Suprapubic skin (tissue), 4 donors: ENCODE data around the gene HSD17B1. TPM values are rescaled to one million over a fixed set of nuclear protein-coding genes. Genes with fewer than 3 reads are reported as not detected.

ENCODE experiments used
- DNase-seq, 2 donors: peaks; one replicate each; pipeline ENCODE4 v3.0.0-alpha.2; 2019; ENCODE audit warnings: low spot score in 2 of 2
- H3K27ac ChIP-seq: fragments of 200-600 bp; sonication (generic); one replicate; pipeline ENCODE4 v1.5.1; 2019
- H3K27me3 ChIP-seq: fragments of 200-600 bp; sonication (generic); one replicate; pipeline ENCODE4 v1.5.1; 2019
- H3K36me3 ChIP-seq: fragments of 200-600 bp; sonication (generic); one replicate; pipeline ENCODE4 v1.5.1; 2019
- H3K4me1 ChIP-seq: fragments of 200-600 bp; sonication (generic); one replicate; pipeline ENCODE4 v1.5.1; 2019
- H3K4me3 ChIP-seq: fragments of 200-600 bp; sonication (generic); one replicate; pipeline ENCODE4 v1.5.1; 2019; ENCODE audit warnings: mild to moderate bottlenecking
- H3K9me3 ChIP-seq: fragments of 200-600 bp; sonication (generic); one replicate; pipeline ENCODE4 v1.5.1; 2019
- CTCF ChIP-seq, 2 donors: fragments of 200-600 bp in 1 of 2; fragments of 450-650 bp in 1 of 2; sonication (generic) in 1 of 2; IDR thresholded peaks; one replicate each; pipeline ENCODE4 v1.5.1; 2016 to 2019; ENCODE audit warnings: antibody characterized with exemption in 2 of 2, mild to moderate bottlenecking in 1 of 2, moderate library complexity in 1 of 2
- EP300 ChIP-seq: sonication (generic); formaldehyde crosslinking; IDR thresholded peaks from one replicate; pipeline ENCODE4 v1.6.1; 2017; ENCODE audit warnings: antibody characterized with exemption
- POLR2A ChIP-seq, 2 donors: fragments of 450-650 bp; IDR thresholded peaks; one replicate each; pipeline ENCODE4 v1.6.1; 2017; ENCODE audit warnings: antibody characterized with exemption in 2 of 2, mild to moderate bottlenecking in 2 of 2, moderate library complexity in 2 of 2
- POLR2AphosphoS5 ChIP-seq, 3 donors: sonication (generic); formaldehyde crosslinking; IDR thresholded peaks; one replicate each; pipeline ENCODE4 v1.6.1; 2017; ENCODE audit warnings: antibody characterized with exemption in 3 of 3
- WGBS: methylation state at CpG from one replicate; pipeline ENCODE4 v1.1.5; 2018; 5-methylcytosine and 5-hydroxymethylcytosine counted together
- total RNA-seq, 4 donors: library from RNA; depleted of rRNA; stranded (reverse); fragments of >200 nt; gene quantifications; one replicate each; pipeline ENCODE4 v1.1.0, GENCODE V29; 2016

The HSD17B1 gene
- total RNA-seq, 4 donors from 2014 or later = 1.2 to 8.8 (median 3.2) TPM

- no peak for TF ChIP-seq CTCF (IDR thresholded peaks at IDR 0.05)
- TF ChIP-seq POLR2AphosphoS5 (IDR thresholded peaks at IDR 0.05) = no peak
- TF ChIP-seq EP300 = no peak
- TF ChIP-seq POLR2A (IDR thresholded peaks at IDR 0.05) = no peak
- H3K36me3 ChIP-seq = peaks cover 44% of the 10 kb centered on the region
- H3K4me3 ChIP-seq = no peak overlapping the region
- WGBS = 88% methylated on average over 10 of the region's 16 CpGs
- H3K4me1 ChIP-seq = peaks cover 65% of the 10 kb centered on the region
- H3K27ac ChIP-seq = no peak overlapping the region
- H3K9me3 ChIP-seq = no peaks in the 10 kb centered on the region
- H3K27me3 ChIP-seq = no peaks in the 10 kb centered on the region
- DNase-seq = no peak
These were observed 12.9 kb downstream of the HSD17B1 start for GRCh38 chr17:42565523-42566214.

- H3K9me3 ChIP-seq = no peaks in the 10 kb centered on the region
- TF ChIP-seq POLR2AphosphoS5 (IDR thresholded peaks at IDR 0.05) = peak in 1 of 3 donors; percentile 12
- TF ChIP-seq POLR2A (IDR thresholded peaks at IDR 0.05) = no peak
- H3K4me1 ChIP-seq = peaks cover 62% of the 10 kb centered on the region
- peaks cover 51% of the 10 kb centered on the region for H3K36me3 ChIP-seq
- H3K27ac ChIP-seq = peak overlapping the region; percentile 89
- DNase-seq = no peak
- H3K27me3 ChIP-seq = no peaks in the 10 kb centered on the region
- peak overlapping the region; percentile 85 for H3K4me3 ChIP-seq
- WGBS = 25% methylated on average over 11 of the region's 28 CpGs
These were observed 13.6 kb downstream of the HSD17B1 start for GRCh38 chr17:42566215-42566882.

GRCh38 chr17:42566883-42567573, 14.3 kb downstream of the HSD17B1 start, which contains the start of gene MLX:
TSS of gene MLX (plus strand) at chr17:42567100. CDS start at chr17:42567125, 25 bp downstream.
- H3K27me3 ChIP-seq = no peaks in the 10 kb centered on the region
- H3K4me3 ChIP-seq = peak within 1 kb of the TSS; percentile 85
- DNase-seq = peak; percentile 96 to 97
- peak within 1 kb of the TSS; percentile 89 for H3K27ac ChIP-seq
- peaks cover 57% of the 10 kb centered on the region for H3K36me3 ChIP-seq
- peak in 2 of 3 donors; percentile 40 to 74 for TF ChIP-seq POLR2AphosphoS5 (IDR thresholded peaks at IDR 0.05)
- TF ChIP-seq EP300 = no peak
- WGBS = 0% methylated on average over 15 of the region's 72 CpGs
- peaks cover 57% of the 10 kb centered on the region for H3K4me1 ChIP-seq
- H3K9me3 ChIP-seq = no peaks in the 10 kb centered on the region

- TF ChIP-seq POLR2AphosphoS5 (IDR thresholded peaks at IDR 0.05) = no peak
- TF ChIP-seq CTCF (IDR thresholded peaks at IDR 0.05) = no peak
- TF ChIP-seq POLR2A (IDR thresholded peaks at IDR 0.05) = no peak
- no peak for TF ChIP-seq EP300
- Histone ChIP-seq H3K27ac (no peak overlapping the region), H3K27me3 (no peaks in the 10 kb centered on the region), H3K9me3 (no peaks in the 10 kb centered on the region), H3K36me3 (peaks cover 72% of the 10 kb centered on the region), H3K4me1 (peaks cover 46% of the 10 kb centered on the region), H3K4me3 (peak overlapping the region; percentile 85)
- 92% methylated on average over 14 of the region's 14 CpGs for WGBS
- peak in 1 of 2 donors; percentile 61 for DNase-seq
These were observed 15.8 kb downstream of the HSD17B1 start for GRCh38 chr17:42568341-42569111.

- no peak overlapping the region for H3K27ac ChIP-seq
These were observed 18.9 kb downstream of the HSD17B1 start for GRCh38 chr17:42571435-42572225.

More at GRCh38 chr17:42571435-42572225, 18.9 kb downstream of the HSD17B1 start:
- peaks cover 68% of the 10 kb centered on the region for H3K36me3 ChIP-seq
- TF ChIP-seq CTCF (IDR thresholded peaks at IDR 0.05) (no peak), POLR2A (IDR thresholded peaks at IDR 0.05) (no peak), POLR2AphosphoS5 (IDR thresholded peaks at IDR 0.05) (no peak), EP300 (no peak)
- H3K4me3 ChIP-seq = no peak overlapping the region
- no peaks in the 10 kb centered on the region for H3K27me3 ChIP-seq
- WGBS = 86% methylated on average over 12 of the region's 12 CpGs
- DNase-seq = no peak
- H3K9me3 ChIP-seq = no peaks in the 10 kb centered on the region
- peaks cover 24% of the 10 kb centered on the region for H3K4me1 ChIP-seq
